GM12801 (cell line): ENCODE data around the gene ADAMTS9.

Experiments
- TF ChIP-seq, protein P1 (sequence below): IDR thresholded peaks from one replicate; pipeline ENCODE4 v1.5.1; 2011; ENCODE audit warnings: control low read depth; ENCODE audit not compliant: insufficient read length; ENCODE audit errors: extremely low read depth

ADAMTS9 gene

DNA sequence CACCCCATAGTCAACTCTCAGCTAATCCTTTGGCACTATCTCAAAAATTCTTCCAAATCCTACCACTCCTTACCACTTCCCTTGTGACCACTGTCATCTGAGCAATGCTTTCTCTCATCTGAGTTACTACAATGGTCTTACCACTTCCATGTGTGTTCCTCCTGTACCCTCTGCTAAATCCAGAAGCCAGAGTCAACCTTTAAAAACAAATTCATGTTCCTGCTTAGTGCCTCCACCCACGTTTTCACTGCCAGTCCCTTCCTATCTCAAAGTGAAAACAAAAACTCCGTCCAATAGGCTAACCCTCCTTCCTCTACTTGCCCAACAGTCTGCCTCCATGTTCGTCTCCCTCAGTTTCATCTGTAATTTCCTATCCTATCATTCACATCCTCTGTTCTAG, 109.0 kb downstream of the ADAMTS9 start:
- TF ChIP-seq, protein P1, sequence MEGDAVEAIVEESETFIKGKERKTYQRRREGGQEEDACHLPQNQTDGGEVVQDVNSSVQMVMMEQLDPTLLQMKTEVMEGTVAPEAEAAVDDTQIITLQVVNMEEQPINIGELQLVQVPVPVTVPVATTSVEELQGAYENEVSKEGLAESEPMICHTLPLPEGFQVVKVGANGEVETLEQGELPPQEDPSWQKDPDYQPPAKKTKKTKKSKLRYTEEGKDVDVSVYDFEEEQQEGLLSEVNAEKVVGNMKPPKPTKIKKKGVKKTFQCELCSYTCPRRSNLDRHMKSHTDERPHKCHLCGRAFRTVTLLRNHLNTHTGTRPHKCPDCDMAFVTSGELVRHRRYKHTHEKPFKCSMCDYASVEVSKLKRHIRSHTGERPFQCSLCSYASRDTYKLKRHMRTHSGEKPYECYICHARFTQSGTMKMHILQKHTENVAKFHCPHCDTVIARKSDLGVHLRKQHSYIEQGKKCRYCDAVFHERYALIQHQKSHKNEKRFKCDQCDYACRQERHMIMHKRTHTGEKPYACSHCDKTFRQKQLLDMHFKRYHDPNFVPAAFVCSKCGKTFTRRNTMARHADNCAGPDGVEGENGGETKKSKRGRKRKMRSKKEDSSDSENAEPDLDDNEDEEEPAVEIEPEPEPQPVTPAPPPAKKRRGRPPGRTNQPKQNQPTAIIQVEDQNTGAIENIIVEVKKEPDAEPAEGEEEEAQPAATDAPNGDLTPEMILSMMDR, result no peak

DNA sequence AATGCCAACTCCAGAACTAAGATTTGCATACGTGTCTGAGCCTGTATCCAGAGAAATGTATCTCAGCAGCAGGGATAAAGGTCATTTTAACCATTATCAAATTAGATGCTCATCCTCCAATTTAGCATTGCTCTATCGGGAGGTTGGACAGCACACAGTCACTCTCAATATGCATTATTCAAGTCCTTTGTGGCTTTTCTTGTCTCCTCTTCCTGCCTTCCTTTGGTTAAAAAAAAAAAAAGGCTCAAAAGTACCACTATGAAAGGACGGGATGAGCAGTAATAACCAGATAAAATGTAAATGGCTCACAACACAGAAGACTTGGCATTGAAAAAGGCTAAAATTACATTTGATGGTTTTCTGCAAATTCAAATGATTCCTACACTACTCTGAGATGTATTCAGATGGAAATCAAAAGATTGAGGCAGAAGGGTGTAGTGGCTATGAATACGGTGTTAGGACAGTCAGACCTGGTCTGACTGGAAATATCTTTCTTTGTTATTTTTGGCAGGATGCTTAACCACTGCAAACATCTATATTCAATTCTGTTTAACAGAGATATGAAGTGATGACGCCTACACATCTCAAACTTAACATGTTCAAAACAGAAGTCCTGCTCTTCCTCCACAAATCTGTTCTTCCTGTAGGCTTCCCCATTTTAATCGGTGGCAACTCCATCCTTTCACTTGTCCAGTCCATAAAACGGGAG, 109.6 kb downstream of the ADAMTS9 start:
- TF ChIP-seq, protein P1, result no peak

DNA sequence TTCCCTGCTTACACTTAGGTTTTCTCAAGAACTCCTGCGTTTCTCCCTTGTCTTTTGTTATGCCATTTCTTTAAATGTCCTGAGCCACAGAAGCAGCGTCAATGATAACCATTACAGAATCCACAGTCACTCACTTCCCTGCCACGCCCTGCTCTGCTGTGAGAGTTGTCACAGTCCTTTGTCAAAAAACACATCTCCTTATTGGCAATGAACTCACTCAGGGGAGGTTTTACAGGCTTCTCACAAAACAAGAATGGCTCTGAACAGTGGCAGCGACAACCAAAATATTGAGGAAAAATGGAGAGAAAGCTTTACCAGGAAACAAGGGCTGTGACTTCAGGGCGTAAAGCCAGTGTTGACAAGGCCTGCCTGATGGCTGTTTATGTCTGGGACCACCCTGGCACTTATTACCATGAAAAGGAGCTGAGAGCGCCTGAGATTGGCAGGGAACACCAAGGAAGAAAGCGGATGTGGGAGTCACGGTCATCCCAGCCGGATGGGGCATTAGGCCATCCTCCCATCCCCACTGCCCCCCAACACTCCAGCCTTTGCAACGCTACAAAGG, 111.5 kb downstream of the ADAMTS9 start:
- TF ChIP-seq, protein P1, result no peak

DNA sequence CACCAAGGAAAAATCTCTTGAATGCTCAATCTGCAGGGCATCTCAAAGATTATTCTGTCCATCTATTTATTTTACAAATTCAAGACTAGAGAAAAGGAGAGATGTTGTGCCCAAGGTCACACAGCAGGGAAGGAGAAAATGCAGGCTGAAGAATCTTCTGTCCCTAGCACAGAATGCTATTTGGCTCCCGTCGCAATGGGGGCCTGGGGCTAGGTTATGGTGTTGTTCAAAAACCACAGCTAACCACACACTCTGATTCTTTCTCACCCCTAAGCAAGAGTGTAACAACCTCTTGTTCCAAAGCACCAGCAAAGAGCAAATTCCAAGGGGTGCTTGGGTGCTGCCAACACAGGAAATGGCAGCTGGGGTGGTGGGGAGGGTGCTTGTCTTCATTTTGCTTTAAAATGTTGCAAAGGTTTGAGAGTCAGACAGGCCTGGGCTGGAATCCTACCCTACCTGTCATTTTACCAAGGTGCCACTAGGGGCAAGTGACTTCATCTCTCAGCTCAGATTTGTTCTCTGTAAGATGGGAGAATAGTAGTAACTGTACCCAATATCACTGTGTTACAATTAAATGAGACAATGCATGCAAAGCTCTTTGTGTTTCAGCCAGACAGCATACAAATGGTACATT, 112.5 kb downstream of the ADAMTS9 start:
- TF ChIP-seq, protein P1, result no peak

DNA sequence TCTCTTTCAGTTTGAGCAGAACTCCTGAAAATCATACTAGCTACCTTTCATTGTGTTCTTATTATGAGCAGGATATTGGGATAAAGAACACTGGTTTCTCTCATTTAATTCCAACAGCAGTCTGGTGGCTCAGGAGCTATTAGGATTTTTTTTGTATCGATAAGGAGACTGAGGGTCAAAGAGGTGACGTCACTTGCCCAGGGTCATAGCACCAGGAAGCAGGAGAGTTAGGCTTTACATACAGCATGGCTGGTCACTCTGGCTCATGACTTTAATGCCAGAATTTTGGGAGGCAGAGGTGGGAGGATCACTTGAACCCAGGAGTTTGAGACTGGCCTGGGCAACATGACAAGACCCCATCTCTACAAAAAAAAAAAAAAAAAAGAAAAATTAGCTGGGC, 113.6 kb downstream of the ADAMTS9 start:
- TF ChIP-seq, protein P1, result no peak

DNA sequence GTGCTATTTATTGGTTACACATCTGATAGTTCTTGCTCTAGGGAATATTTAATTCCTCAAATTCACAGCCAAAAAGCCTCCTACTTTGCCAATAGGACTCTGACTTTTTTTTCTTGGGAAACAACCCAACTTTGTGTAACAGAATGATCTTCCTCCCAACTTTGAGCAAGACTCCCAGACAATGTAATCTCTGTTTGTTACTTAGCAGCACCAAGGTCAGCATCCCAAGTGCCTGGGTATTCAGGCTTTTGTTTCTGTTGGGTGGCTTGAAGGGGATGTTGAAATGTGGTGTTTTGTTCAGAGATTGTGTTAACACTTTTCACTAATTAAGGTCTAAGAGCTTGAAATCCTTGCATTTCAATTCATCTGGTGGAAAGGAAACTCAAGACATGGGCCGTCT, 115.8 kb downstream of the ADAMTS9 start:
- TF ChIP-seq, protein P1, result no peak

DNA sequence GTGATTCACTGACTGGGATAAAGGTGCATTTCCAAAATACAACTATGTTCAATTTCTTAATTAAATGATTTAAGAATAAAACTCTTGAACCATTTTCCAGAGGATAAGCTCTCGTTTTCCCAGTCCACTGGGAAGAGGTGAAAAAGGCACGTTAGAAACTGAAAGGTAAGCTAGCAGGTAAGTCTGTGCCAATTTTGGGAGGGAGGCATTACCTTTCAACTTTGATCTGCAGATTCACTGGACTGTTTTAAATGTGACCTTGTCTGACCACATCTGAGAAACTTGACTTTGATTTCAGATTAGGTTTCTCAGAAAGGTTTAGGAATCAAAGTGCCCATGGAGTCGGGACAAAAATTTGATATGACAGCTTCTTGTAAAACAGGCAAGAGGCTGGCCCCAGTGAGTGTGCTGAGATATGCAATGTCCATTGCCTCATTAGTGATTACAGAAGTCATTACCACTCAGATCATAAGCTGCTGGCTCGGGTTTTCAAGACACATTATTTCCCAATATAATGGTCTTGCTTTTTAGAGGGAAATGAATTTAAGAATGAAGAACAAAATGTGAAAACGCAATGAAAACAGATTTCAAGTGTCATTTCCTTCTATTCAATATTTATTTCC, 118.8 kb downstream of the ADAMTS9 start:
- TF ChIP-seq, protein P1, result no peak
